GM12801 (cell line): ENCODE data around the gene MEN1.

Source experiments
- TF ChIP-seq, protein P1 (sequence below): IDR thresholded peaks from one replicate; pipeline ENCODE4 v1.5.1; 2011; ENCODE audit warnings: control low read depth; ENCODE audit not compliant: insufficient read length; ENCODE audit errors: extremely low read depth

The MEN1 gene

DNA sequence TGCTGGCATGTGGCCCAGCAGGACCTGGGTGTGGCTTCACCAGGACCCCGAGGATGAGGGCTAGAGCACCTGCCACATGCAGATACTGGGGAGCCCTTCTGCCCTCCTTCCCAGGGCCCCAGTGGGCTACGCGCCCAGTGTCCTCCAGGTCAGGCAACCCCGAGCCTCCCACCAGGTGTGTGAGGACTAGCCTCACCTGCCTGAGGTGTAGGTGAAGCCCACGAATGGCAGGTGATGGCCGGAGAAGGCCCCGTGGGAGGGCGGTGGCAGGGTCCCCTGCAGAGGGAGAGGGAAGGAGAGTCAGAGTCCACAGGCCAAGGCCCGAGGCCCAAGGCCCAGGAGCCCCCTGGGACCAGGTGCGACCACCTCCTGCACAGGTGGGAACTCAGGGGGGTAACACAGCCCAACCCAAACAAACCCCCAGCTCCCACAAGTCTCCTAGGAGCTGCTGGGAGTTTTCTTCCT, 27.6 kb upstream of the MEN1 start:
- TF ChIP-seq, protein P1, sequence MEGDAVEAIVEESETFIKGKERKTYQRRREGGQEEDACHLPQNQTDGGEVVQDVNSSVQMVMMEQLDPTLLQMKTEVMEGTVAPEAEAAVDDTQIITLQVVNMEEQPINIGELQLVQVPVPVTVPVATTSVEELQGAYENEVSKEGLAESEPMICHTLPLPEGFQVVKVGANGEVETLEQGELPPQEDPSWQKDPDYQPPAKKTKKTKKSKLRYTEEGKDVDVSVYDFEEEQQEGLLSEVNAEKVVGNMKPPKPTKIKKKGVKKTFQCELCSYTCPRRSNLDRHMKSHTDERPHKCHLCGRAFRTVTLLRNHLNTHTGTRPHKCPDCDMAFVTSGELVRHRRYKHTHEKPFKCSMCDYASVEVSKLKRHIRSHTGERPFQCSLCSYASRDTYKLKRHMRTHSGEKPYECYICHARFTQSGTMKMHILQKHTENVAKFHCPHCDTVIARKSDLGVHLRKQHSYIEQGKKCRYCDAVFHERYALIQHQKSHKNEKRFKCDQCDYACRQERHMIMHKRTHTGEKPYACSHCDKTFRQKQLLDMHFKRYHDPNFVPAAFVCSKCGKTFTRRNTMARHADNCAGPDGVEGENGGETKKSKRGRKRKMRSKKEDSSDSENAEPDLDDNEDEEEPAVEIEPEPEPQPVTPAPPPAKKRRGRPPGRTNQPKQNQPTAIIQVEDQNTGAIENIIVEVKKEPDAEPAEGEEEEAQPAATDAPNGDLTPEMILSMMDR, result no peak

DNA sequence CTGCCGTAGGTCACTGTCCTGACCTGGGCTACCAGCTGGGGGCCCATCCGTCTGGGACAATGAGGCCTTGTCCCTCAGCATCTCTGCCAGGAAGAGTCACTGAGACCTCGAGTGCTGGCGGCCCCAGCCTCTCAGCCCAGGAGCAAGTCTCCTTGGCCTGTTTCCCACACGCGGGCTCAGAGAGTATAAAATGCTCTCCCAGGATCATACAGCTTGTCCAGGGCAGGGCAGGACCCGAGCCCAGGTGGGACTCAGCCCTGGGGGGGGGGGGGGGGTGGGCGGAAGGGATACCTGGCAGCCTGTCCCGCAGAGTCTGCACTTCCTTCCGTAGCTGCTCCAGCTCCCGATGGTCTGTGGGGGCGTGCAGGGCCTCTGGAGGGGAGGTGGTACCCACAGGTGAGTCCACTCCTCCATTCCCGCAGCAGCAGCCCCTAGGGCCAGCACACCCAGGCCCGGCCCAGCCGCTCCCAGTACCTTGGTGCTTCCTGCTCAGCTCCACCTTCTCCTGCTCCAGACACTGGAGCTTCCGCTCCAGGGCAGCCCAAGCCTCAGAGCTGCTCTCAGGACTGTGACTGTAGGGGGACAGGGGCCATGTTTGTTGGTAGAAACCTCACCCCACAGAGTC, 26.2 kb upstream of the MEN1 start:
- TF ChIP-seq, protein P1, result no peak

DNA sequence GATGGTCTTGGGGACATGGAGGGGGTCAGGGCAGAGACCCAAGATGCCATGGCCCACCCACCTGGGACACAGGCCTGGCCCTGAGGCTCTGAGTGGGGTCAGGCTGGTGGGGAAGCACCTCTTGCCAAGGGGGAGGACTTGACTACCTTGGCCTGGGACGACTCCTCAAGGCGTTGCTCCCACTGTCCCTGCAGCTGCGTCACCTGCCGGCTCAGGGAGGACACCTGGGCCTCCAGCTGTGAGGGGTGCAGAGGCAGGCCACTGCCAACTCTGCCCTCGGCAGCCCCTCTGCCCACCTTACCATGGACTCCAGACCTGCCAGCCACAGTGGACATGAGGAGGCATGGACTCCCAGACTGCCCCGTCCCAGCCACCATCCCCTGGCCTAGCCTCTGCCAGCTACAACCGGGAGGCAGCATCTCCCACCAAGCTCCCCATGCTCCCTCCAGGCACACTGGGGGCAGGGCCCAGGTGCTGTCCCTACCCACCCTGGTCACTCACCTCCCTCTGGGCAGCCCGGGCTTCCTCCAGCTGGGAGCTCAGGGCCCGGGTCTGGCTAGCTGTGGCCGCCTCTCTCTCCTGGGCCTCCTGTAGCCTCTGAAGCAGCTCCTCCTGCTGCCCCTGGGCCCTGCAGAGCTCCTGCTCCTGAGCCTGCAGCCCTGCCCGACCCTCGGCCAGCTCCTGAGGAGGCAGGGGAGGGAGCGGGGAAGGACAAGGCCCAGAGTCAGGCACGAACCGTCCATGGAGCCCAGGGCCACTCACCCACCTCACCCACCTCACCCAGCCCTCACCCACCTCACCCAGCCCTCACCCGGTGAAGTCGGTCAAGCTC, 25.5 kb upstream of the MEN1 start:
- TF ChIP-seq, protein P1, result no peak

DNA sequence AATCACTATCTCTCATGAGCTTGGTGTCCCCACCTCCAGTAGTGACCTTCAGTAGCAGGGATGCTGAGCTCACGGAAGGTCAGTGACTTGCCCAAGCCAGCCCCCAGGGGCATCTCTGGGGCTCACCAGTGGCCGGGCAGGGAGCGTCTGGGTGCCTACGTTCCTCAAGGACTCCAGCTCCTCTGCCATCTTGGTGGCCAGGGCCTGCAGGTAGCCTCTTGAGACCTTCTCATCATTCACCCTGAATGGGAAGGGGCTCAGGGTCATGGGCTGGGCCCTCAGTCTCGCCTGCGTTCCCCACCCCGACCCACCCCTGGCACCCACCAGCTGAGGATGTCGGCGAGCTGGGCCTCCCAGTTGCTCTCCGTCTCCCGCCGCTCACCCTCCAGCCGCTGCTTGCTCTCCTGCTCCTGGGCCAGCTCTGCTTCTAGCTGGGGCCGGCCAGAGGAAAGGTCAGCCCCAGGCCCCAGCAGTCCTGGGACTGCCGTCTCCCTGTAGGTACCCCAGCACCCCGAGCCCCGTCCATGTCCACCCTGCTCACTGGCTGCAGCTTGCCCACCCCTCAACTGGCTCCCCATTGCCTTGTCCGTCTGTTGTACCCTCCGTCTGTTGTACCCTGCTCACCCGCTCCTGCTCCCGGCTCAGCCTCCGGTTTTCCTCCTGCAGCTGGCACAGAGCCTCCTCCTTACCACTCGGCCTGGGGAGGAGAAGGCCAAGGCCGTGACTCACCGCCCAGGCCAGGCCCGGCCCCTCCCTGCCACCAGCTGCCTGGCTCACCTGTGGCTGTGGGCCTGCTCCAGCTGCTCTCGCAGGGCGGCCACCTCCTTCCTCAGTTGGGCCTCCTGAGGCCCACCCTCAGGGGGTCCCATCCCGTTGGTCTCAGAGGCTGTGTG, 24.6 kb upstream of the MEN1 start:
- TF ChIP-seq, protein P1, result no peak

DNA sequence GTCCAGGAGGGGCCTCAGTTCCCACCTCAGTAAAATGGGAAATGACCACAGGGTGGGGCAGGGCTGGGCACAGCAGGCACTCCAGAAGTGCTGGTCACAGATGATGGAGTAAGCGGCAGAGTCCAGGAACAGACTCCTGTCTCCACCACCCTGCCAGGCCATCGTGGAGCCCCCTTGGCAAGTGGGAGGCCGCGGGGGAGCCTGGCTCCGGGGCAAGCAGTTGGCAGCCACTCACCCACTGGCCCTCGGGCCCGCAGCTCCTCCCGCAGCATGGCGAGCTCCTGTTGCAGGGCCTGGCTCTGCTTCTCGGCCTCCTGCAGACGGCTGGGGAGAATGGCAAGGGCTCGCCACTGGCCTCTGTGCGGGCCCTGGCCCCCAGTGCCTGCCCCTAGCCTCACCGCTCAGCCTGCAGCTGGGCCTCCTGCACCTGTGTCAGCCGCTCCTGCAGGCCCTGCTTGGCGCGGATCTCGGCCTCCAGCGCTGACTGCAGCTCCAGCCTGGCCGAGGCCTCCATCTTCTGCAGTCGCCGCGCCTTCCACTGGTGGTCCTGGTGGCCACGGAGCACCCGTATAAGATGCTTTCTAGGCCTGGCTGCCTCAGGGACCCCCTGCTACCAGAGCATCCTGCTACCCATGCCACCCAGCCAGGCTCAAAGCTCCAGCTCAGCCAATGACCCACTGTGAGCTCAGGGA, 23.8 kb upstream of the MEN1 start:
- TF ChIP-seq, protein P1, result no peak

DNA sequence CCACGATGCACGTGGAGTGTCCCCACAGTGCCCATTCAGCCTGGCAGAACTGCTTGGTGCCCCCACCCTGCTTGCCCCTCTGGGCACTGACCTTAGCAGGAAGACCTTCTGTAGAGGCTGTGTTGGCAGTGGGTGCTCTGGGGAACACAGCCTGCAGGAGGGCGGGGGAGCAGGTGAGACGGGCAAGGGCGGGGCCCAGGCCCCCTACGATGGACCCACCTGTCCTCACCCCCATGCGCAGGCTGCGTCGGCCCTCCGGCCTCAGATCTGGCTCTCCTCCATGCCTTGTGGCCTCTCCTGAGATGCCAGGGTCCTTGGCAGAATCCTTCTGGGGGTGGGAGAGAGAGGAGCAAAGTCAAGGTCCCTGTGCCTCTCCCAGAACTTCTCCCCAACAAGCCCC, 23.2 kb upstream of the MEN1 start:
- TF ChIP-seq, protein P1, result no peak
